Keratinocyte (primary cell): Measurements from ENCODE around the gene ZFPM1.

ENCODE experiments used
- EZH2 ChIP-seq: IDR thresholded peaks from one replicate; pipeline ENCODE4 v1.6.1; 2012; ENCODE audit warnings: inconsistent platforms, mild to moderate bottlenecking, low read length, moderate library complexity
- TF ChIP-seq, protein P1 (sequence below), 3 experiments: IDR thresholded peaks in 1 of 3; conservative IDR thresholded peaks in 1 of 3; optimal IDR thresholded peaks in 1 of 3; 2 replicates in 2 of 3; 3 replicates in 1 of 3; pipeline versions ENCODE3 to v1.5.1; 2011; ENCODE audit warnings: low read length in 3 of 3, mild to moderate bottlenecking in 3 of 3, moderate library complexity in 2 of 3, control low read depth in 1 of 3, inconsistent platforms in 1 of 3; ENCODE audit not compliant: insufficient read depth in 2 of 3; ENCODE audit errors: extremely low read depth in 1 of 3

DNA sequence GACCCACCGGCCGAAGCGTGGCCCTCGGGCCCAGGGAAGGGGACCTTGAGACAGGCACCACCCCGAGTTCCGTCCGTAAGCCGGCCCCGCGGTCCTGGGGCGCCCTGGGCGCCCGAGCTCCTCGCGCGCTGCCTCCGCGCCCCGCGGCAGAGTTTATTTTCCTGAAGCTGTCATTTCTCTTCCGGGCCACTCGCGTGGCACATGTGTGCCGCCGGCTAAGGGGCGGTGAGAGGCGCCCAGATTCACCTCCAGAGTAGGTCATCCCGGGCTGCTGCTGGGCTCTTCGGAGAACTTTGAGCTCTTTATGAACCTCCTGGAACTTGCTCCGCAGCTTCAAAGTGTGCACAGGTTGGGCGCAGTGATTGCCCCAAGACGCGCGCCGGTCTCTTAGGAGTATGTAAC, 117.6 kb downstream of the ZFPM1 start:
- TF ChIP-seq, protein P1, sequence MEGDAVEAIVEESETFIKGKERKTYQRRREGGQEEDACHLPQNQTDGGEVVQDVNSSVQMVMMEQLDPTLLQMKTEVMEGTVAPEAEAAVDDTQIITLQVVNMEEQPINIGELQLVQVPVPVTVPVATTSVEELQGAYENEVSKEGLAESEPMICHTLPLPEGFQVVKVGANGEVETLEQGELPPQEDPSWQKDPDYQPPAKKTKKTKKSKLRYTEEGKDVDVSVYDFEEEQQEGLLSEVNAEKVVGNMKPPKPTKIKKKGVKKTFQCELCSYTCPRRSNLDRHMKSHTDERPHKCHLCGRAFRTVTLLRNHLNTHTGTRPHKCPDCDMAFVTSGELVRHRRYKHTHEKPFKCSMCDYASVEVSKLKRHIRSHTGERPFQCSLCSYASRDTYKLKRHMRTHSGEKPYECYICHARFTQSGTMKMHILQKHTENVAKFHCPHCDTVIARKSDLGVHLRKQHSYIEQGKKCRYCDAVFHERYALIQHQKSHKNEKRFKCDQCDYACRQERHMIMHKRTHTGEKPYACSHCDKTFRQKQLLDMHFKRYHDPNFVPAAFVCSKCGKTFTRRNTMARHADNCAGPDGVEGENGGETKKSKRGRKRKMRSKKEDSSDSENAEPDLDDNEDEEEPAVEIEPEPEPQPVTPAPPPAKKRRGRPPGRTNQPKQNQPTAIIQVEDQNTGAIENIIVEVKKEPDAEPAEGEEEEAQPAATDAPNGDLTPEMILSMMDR (optimal IDR thresholded peaks at IDR 0.05 in 1 of 3, IDR thresholded peaks at IDR 0.05 in 1 of 3, conservative IDR thresholded peaks at IDR 0.05 in 1 of 3; ENCODE audit: extremely low read depth in 1 of 3, insufficient read depth in 2 of 3, low read length in 3 of 3): no peak
- TF ChIP-seq EZH2: no peak
